GM12878 (cell line): ENCODE measurements around the gene THSD4. TPM values are rescaled to one million over a fixed set of nuclear protein-coding genes. Genes with fewer than 3 reads are reported as not detected.
A peak's percentile ranks its signal among the peaks of the same experiment; 100 is the strongest.

ENCODE experiments used
- ATAC-seq: fragments of 200-7000 bp; cut with Tn5 transposase; 3 replicates; pipeline ENCODE4 v1.9.1; 2020; ENCODE audit warnings: mild to moderate bottlenecking, moderate library complexity
- BruUV-seq: library from RNA; stranded (reverse); fragments of 400-500 nt; replicated peaks from 2 replicates; lab custom pipeline; 2021; lab: Mats Ljungman, UMichigan
- CTCF ChIA-PET: fragments of 300-600 bp; sonication (Branson Sonifier 250); formaldehyde crosslinking; extraction: SDS; loops from one replicate; lab custom pipeline; 2021; ENCODE audit warnings: inconsistent platforms; lab: Yijun Ruan, JAX
- POLR2A ChIA-PET: fragments of 350-600 bp; formaldehyde crosslinking; extraction: SDS; loops from one replicate; lab custom pipeline; 2021; ENCODE audit warnings: inconsistent platforms; lab: Charles Lee
- RAD21 ChIA-PET: fragments of 300-600 bp; sonication (Branson Sonifier 250); formaldehyde crosslinking; loops from one replicate; lab custom pipeline; 2023; ENCODE audit warnings: antibody characterized with exemption; ENCODE audit not compliant: unreplicated experiment; lab: Charles Lee
- SMC1A ChIA-PET: fragments of 300-600 bp; sonication (Branson Sonifier 250); formaldehyde crosslinking; loops from one replicate; lab custom pipeline; 2023; ENCODE audit not compliant: unreplicated experiment, uncharacterized antibody; lab: Charles Lee
- DNase-seq: peaks from one replicate; pipeline ENCODE4 v3.0.0-alpha.2; 2011; ENCODE audit warnings: low read depth, low spot score
- FAIRE-seq: peaks from 3 replicates; lab custom pipeline; 2011; peaks lifted over from hg19 to GRCh38; lab: Jason Lieb, UNC
- H2AFZ ChIP-seq: 2 replicates; pipeline ENCODE4 v1.6.0; 2011; ENCODE audit warnings: low read depth, low read length, control low read depth; ENCODE audit not compliant: control insufficient read depth
- H3K27ac ChIP-seq: 2 replicates; pipeline ENCODE4 v1.5.1; 2011; ENCODE audit warnings: control low read depth; ENCODE audit not compliant: control insufficient read depth, insufficient read depth
- H3K27me3 ChIP-seq, 2 experiments: replicated peaks in 1 of 2; 2 replicates each; pipeline versions ENCODE4 v1.6.0 to v1.6.1; 2011; ENCODE audit warnings: low read length in 1 of 2; ENCODE audit not compliant: control insufficient read depth in 2 of 2, insufficient read depth in 2 of 2
- H3K36me3 ChIP-seq, 2 experiments: 2 replicates each; pipeline ENCODE4 v1.5.1; 2011; ENCODE audit warnings: low read length in 1 of 2; ENCODE audit not compliant: control insufficient read depth in 2 of 2, insufficient read depth in 2 of 2
- H3K4me1 ChIP-seq: 2 replicates; pipeline ENCODE4 v1.6.1; 2011; ENCODE audit warnings: mild to moderate bottlenecking, low read length, moderate library complexity, mixed read lengths; ENCODE audit not compliant: control insufficient read depth, insufficient read depth
- H3K4me2 ChIP-seq: 2 replicates; pipeline ENCODE4 v1.6.0; 2011; ENCODE audit warnings: control low read depth; ENCODE audit not compliant: control insufficient read depth, insufficient read depth
- H3K4me3 ChIP-seq: fragments of 200-600 bp; sonication (generic); 2 replicates; pipeline ENCODE4 v1.5.1; 2016
- H3K79me2 ChIP-seq: 2 replicates; pipeline ENCODE4 v1.6.0; 2011; ENCODE audit warnings: low read length; ENCODE audit not compliant: control insufficient read depth, insufficient read depth
- H3K9ac ChIP-seq: 2 replicates; pipeline ENCODE4 v1.8.0; 2011; ENCODE audit warnings: low read length, control low read depth, mixed read lengths; ENCODE audit not compliant: control insufficient read depth, insufficient read depth
- H3K9me3 ChIP-seq: replicated peaks from 3 replicates; pipeline ENCODE4 v1.5.1; 2011; ENCODE audit warnings: mild to moderate bottlenecking, low read length; ENCODE audit not compliant: control insufficient read depth, insufficient read depth
- H4K20me1 ChIP-seq: 2 replicates; pipeline ENCODE4 v1.6.0; 2011; ENCODE audit not compliant: control insufficient read depth, insufficient read depth
- BRCA1 ChIP-seq: IDR thresholded peaks from 2 replicates; pipeline ENCODE4 v1.6.1; 2011; ENCODE audit warnings: low read depth, low read length, improper control_type of control experiment
- MTA3 ChIP-seq: IDR thresholded peaks from 2 replicates; pipeline ENCODE4 v1.6.1; 2012; ENCODE audit warnings: low read length, inconsistent platforms, borderline replicate concordance
- WGBS: methylation state at CpG from one replicate; pipeline ENCODE4 v1.1.6; 2016; ENCODE audit warnings: low lambda C conversion rate; ENCODE audit not compliant: insufficient replicate concordance, insufficient coverage; ENCODE audit errors: missing lambda C conversion rate; 5-methylcytosine and 5-hydroxymethylcytosine counted together
- in situ Hi-C: fragments of 300-500 bp; cut with MboI; formaldehyde crosslinking; loops from 9 replicates; pipeline ENCODE4 v1.14.3; 2018; ENCODE audit warnings: mixed read lengths
- intact Hi-C: fragments of 100-400 bp; cut with micrococcal nuclease; formaldehyde crosslinking; loops from one replicate; pipeline ENCODE4 v1.14.2; 2022; ENCODE audit not compliant: unreplicated experiment
- polyA plus RNA-seq, 11 experiments: library from polyadenylated mRNA; depleted of rRNA in 4 of 11; unstranded in 6 of 11; stranded (reverse) in 5 of 11; fragments of >200 nt; fragmentation: Nextera tagmentation in 4 of 11; fragmentation: Illumina TruSeq in 1 of 11; extraction: Ambion mirVana in 4 of 11; extraction: Trizol in 1 of 11; gene quantifications; 1 replicate in 1 of 11; 2 replicates in 10 of 11; pipeline versions ENCODE4 v1.2.1 to v1.2.3, GENCODE V29; 2011 to 2016; ENCODE audit warnings: inconsistent platforms in 2 of 11, missing spikeins in 2 of 11, low read depth in 1 of 11
- total RNA-seq, 4 experiments: library from RNA; depleted of rRNA in 3 of 4; stranded (reverse); fragments of >200 nt in 3 of 4; fragmentation: Illumina TruSeq in 1 of 4; extraction: Trizol in 1 of 4; gene quantifications; 2 replicates each; pipeline versions ENCODE4 v1.2.1 to v1.2.3, GENCODE V29; 2013 to 2021
- TF ChIP-seq, protein P1 (sequence below), 3 experiments: IDR thresholded peaks in 2 of 3; conservative IDR thresholded peaks in 1 of 3; 2 replicates each; pipeline ENCODE4 v1.5.1; 2011; ENCODE audit warnings: low read depth in 3 of 3, low read length in 3 of 3, mild to moderate bottlenecking in 3 of 3, control low read depth in 2 of 3, moderate library complexity in 2 of 3, inconsistent platforms in 1 of 3, mixed read lengths in 1 of 3; ENCODE audit not compliant: control insufficient read depth in 2 of 3, insufficient read depth in 1 of 3; ENCODE audit errors: extremely low read depth in 1 of 3
- TF ChIP-seq, protein P2 (sequence below): IDR thresholded peaks from 2 replicates; pipeline ENCODE4 v1.6.1; 2011; ENCODE audit warnings: mild to moderate bottlenecking, low read depth, low read length, moderate library complexity; ENCODE audit not compliant: insufficient replicate concordance
- TF ChIP-seq, protein P3 (sequence below): IDR thresholded peaks from 2 replicates; pipeline ENCODE4 v1.6.1; 2012; ENCODE audit warnings: mild to moderate bottlenecking, low read depth, low read length

The THSD4 gene
- total and polyA plus RNA-seq, 10 of the 15 experiments (the other 5 are each of a cell fraction or from before 2014, with no cell fraction given): 0.04 to 0.13 (median 0.05) TPM; not detected in 7

DNA sequence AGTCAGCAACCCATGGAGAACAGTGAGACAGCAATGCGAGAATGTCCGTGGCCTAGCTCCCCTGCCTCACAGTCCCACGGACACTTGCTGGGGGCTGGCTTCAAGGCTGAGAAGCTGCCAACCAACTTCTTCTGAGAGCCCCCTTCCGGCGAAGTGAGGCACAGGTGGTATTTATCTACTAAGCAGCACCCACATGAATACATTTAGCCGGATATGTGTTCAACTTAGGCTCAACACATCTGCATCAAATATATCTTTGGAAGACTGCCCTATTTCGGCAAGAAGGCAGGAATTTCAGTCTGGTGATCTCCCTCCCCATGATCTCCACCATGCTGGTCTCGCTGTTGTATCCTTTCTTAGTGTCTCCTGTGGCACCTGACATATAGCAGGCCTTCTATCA lies 354.1 kb downstream of the THSD4 start:
- Histone ChIP-seq H3K27ac (no peak overlapping the region), H4K20me1 (no peaks in the 10 kb centered on the region), H3K4me1 (peaks cover 16% of the 10 kb centered on the region), H3K79me2 (no peaks in the 10 kb centered on the region), H3K4me2 (no peak overlapping the region), H3K27me3 (no peaks in the 10 kb centered on the region), H3K36me3 (no peaks in the 10 kb centered on the region), H2AFZ (no peak overlapping the region), H3K4me3 (no peak overlapping the region), H3K9ac (no peak overlapping the region), H3K9me3 (no peaks in the 10 kb centered on the region; the same call in 2 of the 3 replicates)
- CTCF ChIA-PET: no interaction called here
- ATAC-seq (peak; percentile 41; the same call in 1 of the 3 replicates), FAIRE-seq (no peak), DNase-seq (no peak)
- BruUV-seq: no TSS peak
- TF ChIP-seq, protein P1, sequence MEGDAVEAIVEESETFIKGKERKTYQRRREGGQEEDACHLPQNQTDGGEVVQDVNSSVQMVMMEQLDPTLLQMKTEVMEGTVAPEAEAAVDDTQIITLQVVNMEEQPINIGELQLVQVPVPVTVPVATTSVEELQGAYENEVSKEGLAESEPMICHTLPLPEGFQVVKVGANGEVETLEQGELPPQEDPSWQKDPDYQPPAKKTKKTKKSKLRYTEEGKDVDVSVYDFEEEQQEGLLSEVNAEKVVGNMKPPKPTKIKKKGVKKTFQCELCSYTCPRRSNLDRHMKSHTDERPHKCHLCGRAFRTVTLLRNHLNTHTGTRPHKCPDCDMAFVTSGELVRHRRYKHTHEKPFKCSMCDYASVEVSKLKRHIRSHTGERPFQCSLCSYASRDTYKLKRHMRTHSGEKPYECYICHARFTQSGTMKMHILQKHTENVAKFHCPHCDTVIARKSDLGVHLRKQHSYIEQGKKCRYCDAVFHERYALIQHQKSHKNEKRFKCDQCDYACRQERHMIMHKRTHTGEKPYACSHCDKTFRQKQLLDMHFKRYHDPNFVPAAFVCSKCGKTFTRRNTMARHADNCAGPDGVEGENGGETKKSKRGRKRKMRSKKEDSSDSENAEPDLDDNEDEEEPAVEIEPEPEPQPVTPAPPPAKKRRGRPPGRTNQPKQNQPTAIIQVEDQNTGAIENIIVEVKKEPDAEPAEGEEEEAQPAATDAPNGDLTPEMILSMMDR (IDR thresholded peaks at IDR 0.05 in 2 of 3, conservative IDR thresholded peaks at IDR 0.05 in 1 of 3; ENCODE audit: control insufficient read depth in 2 of 3, extremely low read depth in 1 of 3, insufficient read depth in 1 of 3, low read depth in 3 of 3, low read length in 3 of 3): peak in 2 of 3 experiments; percentile 9 to 10; a peak in 1 of 6 replicates
- no peak for TF ChIP-seq BRCA1
- POLR2A ChIA-PET: no interaction called here
- intact Hi-C loops: no loop called here
- SMC1A ChIA-PET: no interaction called here
- 48% methylated on average over 8 of the region's 8 CpGs for WGBS
- RAD21 ChIA-PET: no interaction called here
- in situ Hi-C loops: no loop called here

DNA sequence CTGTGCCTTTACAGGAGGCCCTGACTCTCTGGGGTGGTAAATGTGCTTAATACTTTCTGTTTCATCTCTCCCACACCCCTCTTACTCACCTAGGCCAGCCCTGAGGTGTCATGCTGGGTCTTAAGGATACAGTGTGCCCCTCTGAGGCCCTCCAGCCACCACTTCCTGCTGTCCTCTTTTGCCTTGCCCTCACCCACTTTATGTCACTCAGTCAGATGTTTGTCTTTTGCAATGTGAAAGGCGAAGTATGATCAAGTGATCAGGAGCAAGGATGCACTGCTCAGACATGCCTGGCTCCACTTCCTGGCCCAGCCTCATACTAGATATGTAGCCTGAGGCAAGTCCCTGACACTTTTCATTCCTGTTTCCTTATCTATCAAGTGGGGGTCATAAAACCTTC lies 356.1 kb downstream of the THSD4 start:
- H4K20me1 ChIP-seq: no peaks in the 10 kb centered on the region
- H3K4me2 ChIP-seq: no peak overlapping the region
- H3K27me3 ChIP-seq: no peaks in the 10 kb centered on the region
- SMC1A ChIA-PET: no interaction called here
- in situ Hi-C loops: no loop called here
- H3K79me2 ChIP-seq: no peaks in the 10 kb centered on the region
- DNase-seq: no peak
- no peak overlapping the region for H3K4me3 ChIP-seq
- no peak for TF ChIP-seq MTA3
- TF ChIP-seq, protein P2, sequence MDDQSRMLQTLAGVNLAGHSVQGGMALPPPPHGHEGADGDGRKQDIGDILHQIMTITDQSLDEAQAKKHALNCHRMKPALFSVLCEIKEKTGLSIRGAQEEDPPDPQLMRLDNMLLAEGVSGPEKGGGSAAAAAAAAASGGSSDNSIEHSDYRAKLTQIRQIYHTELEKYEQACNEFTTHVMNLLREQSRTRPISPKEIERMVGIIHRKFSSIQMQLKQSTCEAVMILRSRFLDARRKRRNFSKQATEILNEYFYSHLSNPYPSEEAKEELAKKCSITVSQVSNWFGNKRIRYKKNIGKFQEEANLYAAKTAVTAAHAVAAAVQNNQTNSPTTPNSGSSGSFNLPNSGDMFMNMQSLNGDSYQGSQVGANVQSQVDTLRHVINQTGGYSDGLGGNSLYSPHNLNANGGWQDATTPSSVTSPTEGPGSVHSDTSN: no peak
- TF ChIP-seq, protein P3, sequence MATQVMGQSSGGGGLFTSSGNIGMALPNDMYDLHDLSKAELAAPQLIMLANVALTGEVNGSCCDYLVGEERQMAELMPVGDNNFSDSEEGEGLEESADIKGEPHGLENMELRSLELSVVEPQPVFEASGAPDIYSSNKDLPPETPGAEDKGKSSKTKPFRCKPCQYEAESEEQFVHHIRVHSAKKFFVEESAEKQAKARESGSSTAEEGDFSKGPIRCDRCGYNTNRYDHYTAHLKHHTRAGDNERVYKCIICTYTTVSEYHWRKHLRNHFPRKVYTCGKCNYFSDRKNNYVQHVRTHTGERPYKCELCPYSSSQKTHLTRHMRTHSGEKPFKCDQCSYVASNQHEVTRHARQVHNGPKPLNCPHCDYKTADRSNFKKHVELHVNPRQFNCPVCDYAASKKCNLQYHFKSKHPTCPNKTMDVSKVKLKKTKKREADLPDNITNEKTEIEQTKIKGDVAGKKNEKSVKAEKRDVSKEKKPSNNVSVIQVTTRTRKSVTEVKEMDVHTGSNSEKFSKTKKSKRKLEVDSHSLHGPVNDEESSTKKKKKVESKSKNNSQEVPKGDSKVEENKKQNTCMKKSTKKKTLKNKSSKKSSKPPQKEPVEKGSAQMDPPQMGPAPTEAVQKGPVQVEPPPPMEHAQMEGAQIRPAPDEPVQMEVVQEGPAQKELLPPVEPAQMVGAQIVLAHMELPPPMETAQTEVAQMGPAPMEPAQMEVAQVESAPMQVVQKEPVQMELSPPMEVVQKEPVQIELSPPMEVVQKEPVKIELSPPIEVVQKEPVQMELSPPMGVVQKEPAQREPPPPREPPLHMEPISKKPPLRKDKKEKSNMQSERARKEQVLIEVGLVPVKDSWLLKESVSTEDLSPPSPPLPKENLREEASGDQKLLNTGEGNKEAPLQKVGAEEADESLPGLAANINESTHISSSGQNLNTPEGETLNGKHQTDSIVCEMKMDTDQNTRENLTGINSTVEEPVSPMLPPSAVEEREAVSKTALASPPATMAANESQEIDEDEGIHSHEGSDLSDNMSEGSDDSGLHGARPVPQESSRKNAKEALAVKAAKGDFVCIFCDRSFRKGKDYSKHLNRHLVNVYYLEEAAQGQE: no peak
- CTCF ChIA-PET: no interaction called here
- POLR2A ChIA-PET: no interaction called here
- H2AFZ ChIP-seq: peak overlapping the region; percentile 11
- BruUV-seq: no TSS peak
- peaks cover 16% of the 10 kb centered on the region for H3K4me1 ChIP-seq
- peak; percentile 41 for ATAC-seq
- 80% methylated on average over 1 of the region's 1 CpG for WGBS
- intact Hi-C loops: no loop called here
- H3K9ac ChIP-seq: no peak overlapping the region
- no peak overlapping the region for H3K27ac ChIP-seq
- no peaks in the 10 kb centered on the region; the same call in 2 of the 3 replicates for H3K9me3 ChIP-seq
- H3K36me3 ChIP-seq: no peaks in the 10 kb centered on the region
- no peak for FAIRE-seq
- RAD21 ChIA-PET: no interaction called here
